GM23338 (cell line): Measurements from ENCODE around the gene CCNY. TPM values are rescaled to one million over a fixed set of nuclear protein-coding genes. Genes with fewer than 3 reads are reported as not detected.

ENCODE experiments used
- ATAC-seq: fragments of 200-7000 bp; cut with Tn5 transposase; 3 replicates; pipeline ENCODE4 v1.9.1; 2020
- DNase-seq: peaks from one replicate; pipeline ENCODE4 v3.0.0-alpha.2; 2015; ENCODE audit warnings: low spot score
- H2AFZ ChIP-seq: fragments of 200-600 bp; sonication (generic); 2 replicates; pipeline ENCODE4 v1.8.0; 2016; ENCODE audit warnings: antibody characterized with exemption, mild to moderate bottlenecking, moderate library complexity
- H3F3A ChIP-seq: fragments of 200-600 bp; sonication (generic); replicated peaks from 2 replicates; pipeline ENCODE4 v1.8.0; 2017; ENCODE audit warnings: antibody characterized with exemption, mixed run types, low read depth
- H3K27ac ChIP-seq: fragments of 200-600 bp; sonication (generic); 2 replicates; pipeline ENCODE4 v1.6.1; 2016; ENCODE audit warnings: low read depth
- H3K27me3 ChIP-seq: fragments of 200-600 bp; sonication (generic); 2 replicates; pipeline ENCODE4 v1.8.0; 2016; ENCODE audit warnings: mild to moderate bottlenecking, mixed run types, moderate library complexity; ENCODE audit not compliant: insufficient read depth
- H3K36me3 ChIP-seq: fragments of 200-600 bp; sonication (generic); 2 replicates; pipeline ENCODE4 v1.8.0; 2016; ENCODE audit warnings: mild to moderate bottlenecking; ENCODE audit not compliant: insufficient read depth
- H3K4me1 ChIP-seq: fragments of 200-600 bp; sonication (generic); 2 replicates; pipeline ENCODE4 v1.8.0; 2016; ENCODE audit warnings: mild to moderate bottlenecking, moderate library complexity; ENCODE audit not compliant: insufficient read depth
- H3K4me2 ChIP-seq: fragments of 200-600 bp; sonication (generic); 2 replicates; pipeline ENCODE4 v1.7.1; 2017; ENCODE audit warnings: mixed run types
- H3K4me3 ChIP-seq: fragments of 200-600 bp; sonication (generic); 2 replicates; pipeline ENCODE4 v1.6.1; 2016; ENCODE audit warnings: mixed run types
- H3K79me2 ChIP-seq: fragments of 200-600 bp; sonication (generic); replicated peaks from 2 replicates; pipeline ENCODE4 v1.8.0; 2017; ENCODE audit warnings: mild to moderate bottlenecking; ENCODE audit not compliant: insufficient read depth
- H3K9me2 ChIP-seq: fragments of 200-600 bp; sonication (generic); 2 replicates; pipeline ENCODE4 v1.8.0; 2017; ENCODE audit not compliant: insufficient read depth
- H4K20me1 ChIP-seq: fragments of 200-600 bp; sonication (generic); replicated peaks from 2 replicates; pipeline ENCODE4 v1.8.0; 2017; ENCODE audit warnings: mild to moderate bottlenecking; ENCODE audit not compliant: insufficient read depth
- H3K27ac Mint-ChIP-seq: 2 replicates; pipeline ENCODE4 v1.8.0; 2020; ENCODE audit warnings: inconsistent platforms, mild to moderate bottlenecking, moderate library complexity, mixed read lengths
- H3K27me3 Mint-ChIP-seq: 3 replicates; pipeline ENCODE4 v1.8.0; 2022; ENCODE audit warnings: low read depth, mild to moderate bottlenecking, moderate library complexity, mixed read lengths, inconsistent platforms; ENCODE audit not compliant: insufficient read depth, poor library complexity
- H3K36me3 Mint-ChIP-seq: 3 replicates; pipeline ENCODE4 v1.8.0; 2021; ENCODE audit warnings: low read depth, mild to moderate bottlenecking, inconsistent platforms, moderate library complexity, mixed read lengths
- H3K4me1 Mint-ChIP-seq: 3 replicates; pipeline ENCODE4 v1.8.0; 2020; ENCODE audit warnings: mild to moderate bottlenecking, inconsistent platforms, mixed read lengths
- H3K4me3 Mint-ChIP-seq: 3 replicates; pipeline ENCODE4 v1.8.0; 2021; ENCODE audit warnings: moderate library complexity, mild to moderate bottlenecking, inconsistent platforms, mixed read lengths
- H3K9me3 Mint-ChIP-seq: 3 replicates; pipeline ENCODE4 v1.8.0; 2020; ENCODE audit warnings: moderate library complexity, mild to moderate bottlenecking, inconsistent platforms, mixed read lengths
- CREB1 ChIP-seq: fragments of 250-450 bp; sonication (Bioruptor Pico); IDR thresholded peaks from 2 replicates; pipeline ENCODE4 v1.5.0; 2020; ENCODE audit warnings: low read depth, mild to moderate bottlenecking, moderate library complexity
- CTCF ChIP-seq, 2 experiments: fragments of 200-600 bp in 1 of 2; sonication (generic) in 1 of 2; conservative IDR thresholded peaks; 2 replicates each; pipeline versions ENCODE4 v1.5.1 to v1.6.1; 2016 to 2017; ENCODE audit warnings: antibody characterized with exemption in 2 of 2, low read depth in 2 of 2, mild to moderate bottlenecking in 2 of 2, moderate library complexity in 1 of 2
- ETS1 ChIP-seq: IDR thresholded peaks from 2 replicates; pipeline ENCODE4 v1.6.1; 2016; ENCODE audit warnings: antibody characterized with exemption
- EZH2 ChIP-seq: fragments of 200-600 bp; sonication (generic); IDR thresholded peaks from one replicate; pipeline ENCODE4 v1.8.0; 2017; ENCODE audit warnings: antibody characterized with exemption, mild to moderate bottlenecking, low read depth; ENCODE audit not compliant: unreplicated experiment
- JUNB ChIP-seq: IDR thresholded peaks from one replicate; pipeline ENCODE4 v1.6.1; 2016; ENCODE audit warnings: antibody characterized with exemption; ENCODE audit not compliant: unreplicated experiment
- NANOG ChIP-seq: IDR thresholded peaks from 2 replicates; pipeline ENCODE4 v1.6.1; 2016; ENCODE audit warnings: antibody characterized with exemption, borderline replicate concordance
- POLR2AphosphoS5 ChIP-seq: IDR thresholded peaks from 2 replicates; pipeline ENCODE4 v1.6.1; 2016; ENCODE audit warnings: antibody characterized with exemption, low read depth
- REST ChIP-seq: IDR thresholded peaks from one replicate; pipeline ENCODE4 v1.6.1; 2018; ENCODE audit warnings: antibody characterized with exemption; ENCODE audit not compliant: unreplicated experiment
- STAT1 ChIP-seq: IDR thresholded peaks from one replicate; pipeline ENCODE4 v1.6.1; 2016; ENCODE audit warnings: antibody characterized with exemption; ENCODE audit not compliant: unreplicated experiment
- ZNF114 ChIP-seq: fragments of 250-450 bp; sonication (Bioruptor Pico); IDR thresholded peaks from 2 replicates; pipeline ENCODE4 v1.5.0; 2020; ENCODE audit warnings: mild to moderate bottlenecking, moderate library complexity
- ZNF331 ChIP-seq: fragments of 250-450 bp; sonication (Bioruptor Pico); IDR thresholded peaks from 2 replicates; pipeline ENCODE4 v1.5.0; 2020; ENCODE audit warnings: low read depth, mild to moderate bottlenecking, moderate library complexity
- polyA plus RNA-seq: library from polyadenylated mRNA; unstranded; fragments of >200 nt; fragmentation: Nextera tagmentation; extraction: Ambion mirVana; gene quantifications from 2 replicates; pipeline ENCODE4 v1.2.1, GENCODE V29; 2016
- total RNA-seq: library from RNA; depleted of rRNA; stranded (reverse); fragments of >200 nt; shearing (Covaris generic); gene quantifications from 2 replicates; pipeline ENCODE4 v1.2.3, GENCODE V29; 2014

Gene CCNY
- total and polyA plus RNA-seq, 2 experiments from 2014 or later: 14.2 to 29.0 TPM

GRCh38 chr10:35561715-35562114 lies 225.4 kb downstream of the CCNY start:
- H2AFZ ChIP-seq: no peak overlapping the region
- DNase-seq: no peak
- TF ChIP-seq STAT1 (no peak), ETS1 (no peak), NANOG (no peak), POLR2AphosphoS5 (no peak), CTCF (conservative IDR thresholded peaks at IDR 0.05; ENCODE audit: low read depth in 2 of 2) (no peak), EZH2 (no peak), ZNF114 (CRISPR knock-in tag) (no peak), CREB1 (CRISPR knock-in tag) (no peak), JUNB (no peak)
- H3K27ac ChIP-seq: no peak overlapping the region
- no peaks in the 10 kb centered on the region for H4K20me1 ChIP-seq
- H3K36me3 ChIP-seq: no peaks in the 10 kb centered on the region
- no peaks in the 10 kb centered on the region for H3K4me1 ChIP-seq
- no peaks in the 10 kb centered on the region for H3F3A ChIP-seq
- H3K4me1 Mint-ChIP-seq: no peaks in the 10 kb centered on the region; the same call in 2 of the 3 replicates
- no peaks in the 10 kb centered on the region for H3K9me3 Mint-ChIP-seq
- H3K9me2 ChIP-seq: no peaks in the 10 kb centered on the region
- no peak for ATAC-seq
- H3K27me3 Mint-ChIP-seq: peaks cover 5% of the 10 kb centered on the region
- H3K4me3 ChIP-seq: no peak overlapping the region
- no peaks in the 10 kb centered on the region for H3K79me2 ChIP-seq
- no peaks in the 10 kb centered on the region for H3K27me3 ChIP-seq
- peaks cover 7% of the 10 kb centered on the region for H3K36me3 Mint-ChIP-seq
- H3K4me3 Mint-ChIP-seq: no peak overlapping the region
- H3K27ac Mint-ChIP-seq: no peak overlapping the region
- no peak overlapping the region for H3K4me2 ChIP-seq

GRCh38 chr10:35562427-35562826 lies 226.1 kb downstream of the CCNY start:
- peaks cover 5% of the 10 kb centered on the region for H3K27me3 Mint-ChIP-seq
- Histone ChIP-seq H3K79me2 (no peaks in the 10 kb centered on the region), H3K4me2 (no peak overlapping the region), H3K27me3 (no peaks in the 10 kb centered on the region), H3K4me1 (no peaks in the 10 kb centered on the region), H2AFZ (no peak overlapping the region), H4K20me1 (no peaks in the 10 kb centered on the region; the same call in 1 of the 2 replicates), H3K4me3 (no peak overlapping the region), H3F3A (no peaks in the 10 kb centered on the region), H3K9me2 (no peaks in the 10 kb centered on the region), H3K36me3 (no peaks in the 10 kb centered on the region), H3K27ac (no peak overlapping the region)
- no peaks in the 10 kb centered on the region; the same call in 2 of the 3 replicates for H3K4me1 Mint-ChIP-seq
- H3K4me3 Mint-ChIP-seq: no peak overlapping the region
- peaks cover 10% of the 10 kb centered on the region for H3K36me3 Mint-ChIP-seq
- H3K9me3 Mint-ChIP-seq: no peaks in the 10 kb centered on the region
- DNase-seq: no peak
- no peak for ATAC-seq
- no peak overlapping the region for H3K27ac Mint-ChIP-seq
- TF ChIP-seq REST: no peak
- no peak for TF ChIP-seq JUNB
- TF ChIP-seq ZNF331 (CRISPR knock-in tag): no peak
- no peak for TF ChIP-seq CTCF (conservative IDR thresholded peaks at IDR 0.05; ENCODE audit: low read depth in 2 of 2)
- no peak for TF ChIP-seq ETS1
